HG03097 (cell line): ENCODE data around the gene BAIAP2L1.

ENCODE experiments used
- ATAC-seq: cut with Tn5 transposase; IDR thresholded peaks from one replicate; pipeline ENCODE4 v1.9.1; 2021; ENCODE audit not compliant: unreplicated experiment, low FRiP score

The BAIAP2L1 gene

DNA sequence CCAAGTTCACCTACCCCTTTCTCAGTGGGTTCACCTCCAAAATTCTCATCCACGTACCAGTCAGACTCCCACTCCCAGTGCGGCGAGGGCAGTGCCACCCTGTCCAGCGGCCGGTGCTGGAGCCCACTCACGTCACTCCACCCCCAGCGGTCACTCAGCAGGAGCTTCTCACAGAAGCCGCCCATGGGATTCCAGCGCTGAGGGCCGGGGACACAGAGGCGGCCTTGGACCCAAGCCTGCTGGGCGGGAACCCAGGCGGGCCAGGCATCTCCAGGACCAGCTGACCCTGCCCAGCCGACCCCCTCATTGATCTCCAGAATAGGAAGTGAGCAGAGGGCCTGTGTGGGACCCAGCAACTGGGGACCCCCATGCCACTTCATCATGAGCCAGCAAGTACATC lies 156.0 kb downstream of the BAIAP2L1 start:
- ATAC-seq: no peak

DNA sequence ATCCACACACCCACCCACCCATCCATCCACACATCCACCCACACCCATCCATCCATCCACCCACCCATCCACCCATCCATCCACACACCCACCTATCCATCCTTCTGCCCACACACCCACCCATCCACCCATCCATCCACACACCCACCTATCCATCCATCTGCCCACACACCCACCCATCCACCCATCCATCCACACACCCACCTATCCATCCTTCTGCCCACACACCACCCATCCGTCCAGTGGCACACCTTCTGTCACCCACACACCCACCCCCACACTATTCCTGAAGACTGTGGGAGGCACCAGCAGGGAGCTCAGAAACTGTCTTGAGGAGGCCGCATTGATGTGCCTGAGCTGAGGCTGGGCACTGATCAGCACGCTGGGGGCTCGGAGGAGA lies 158.0 kb downstream of the BAIAP2L1 start:
- no peak for ATAC-seq

DNA sequence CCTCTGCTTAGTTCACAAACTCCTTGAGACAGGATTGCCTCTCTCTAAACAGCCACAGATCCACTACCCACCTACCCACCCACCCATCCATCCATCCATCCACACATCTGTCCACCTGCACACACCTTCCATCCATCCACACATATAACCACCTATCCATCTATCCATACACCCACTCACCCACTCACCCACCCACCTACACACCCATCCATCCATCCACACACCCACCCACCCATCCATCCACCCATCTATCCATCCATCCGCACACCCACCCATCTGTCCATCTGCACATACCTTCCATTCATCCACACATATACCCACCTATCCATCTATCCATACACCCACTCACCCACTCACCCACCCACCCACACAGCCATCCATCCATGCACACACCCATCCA lies 158.5 kb downstream of the BAIAP2L1 start:
- no peak for ATAC-seq

DNA sequence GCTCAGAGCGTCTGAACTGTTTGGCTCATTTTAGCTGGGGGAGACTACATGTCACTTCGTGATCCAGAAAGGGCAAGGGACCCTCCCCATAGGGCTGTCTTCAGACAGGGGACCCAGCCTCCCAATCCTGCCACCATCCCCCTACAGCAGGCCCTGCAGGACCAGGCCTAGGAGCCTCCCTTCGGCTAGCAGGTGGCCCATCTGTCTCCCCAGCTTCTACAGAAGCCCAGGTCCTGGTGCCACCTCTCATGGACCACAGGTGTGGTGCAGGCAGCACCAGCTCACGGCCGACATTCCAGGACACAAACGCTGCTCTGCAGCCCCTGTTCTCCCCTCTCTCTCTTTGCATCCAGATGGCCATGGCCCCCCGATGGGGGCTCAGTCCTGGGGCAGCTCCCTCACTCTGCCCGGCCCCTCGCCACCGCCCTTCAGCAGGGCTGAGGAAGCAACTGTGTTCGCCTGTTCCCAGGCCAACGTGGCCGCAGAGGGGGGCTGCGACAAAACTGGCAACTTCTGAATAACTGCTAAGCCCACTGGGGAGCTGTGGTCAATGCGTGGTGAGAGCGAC lies 159.1 kb downstream of the BAIAP2L1 start:
- no peak for ATAC-seq
